Left lung (tissue), 10 donors: Measurements from ENCODE around the gene GAS2L1. TPM values are rescaled to one million over a fixed set of nuclear protein-coding genes. Genes with fewer than 3 reads are reported as not detected.
"Not testable (repeated sequence)": the region's sequence is repeated elsewhere in the genome, so short reads cannot be mapped to it uniquely, and the experiment has no call there.

Experiments
- ATAC-seq: fragments of 200-7000 bp; cut with Tn5 transposase; one replicate; pipeline ENCODE4 v1.9.1; 2020; ENCODE audit warnings: moderate library complexity
- DNase-seq, 4 donors: peaks; one replicate each; pipeline ENCODE4 v3.0.0-alpha.2; 2013 to 2020
- H3K27ac ChIP-seq, 2 donors: fragments of 200-600 bp; sonication (generic) in 1 of 2; one replicate each; pipeline versions ENCODE4 v1.5.0 to v1.8.0; 2020 to 2021
- H3K27me3 ChIP-seq, 2 donors: fragments of 200-600 bp; sonication (generic) in 1 of 2; one replicate each; pipeline versions ENCODE4 v1.5.0 to v1.8.0; 2020 to 2021
- H3K36me3 ChIP-seq, 2 donors: fragments of 200-600 bp; sonication (generic) in 1 of 2; one replicate each; pipeline versions ENCODE4 v1.5.0 to v1.8.0; 2020 to 2021
- H3K4me1 ChIP-seq, 2 donors: fragments of 200-600 bp; one replicate each; pipeline ENCODE4 v1.8.0; 2021
- H3K4me3 ChIP-seq, 2 donors: fragments of 200-600 bp; sonication (generic) in 1 of 2; one replicate each; pipeline versions ENCODE4 v1.5.0 to v1.8.0; 2020 to 2021; ENCODE audit warnings: mild to moderate bottlenecking in 1 of 2
- H3K9me3 ChIP-seq, 2 donors: fragments of 200-600 bp; sonication (generic) in 1 of 2; one replicate each; pipeline versions ENCODE4 v1.5.0 to v1.8.0; 2020 to 2021
- CTCF ChIP-seq, 2 donors: fragments of 200-600 bp; sonication (generic) in 1 of 2; IDR thresholded peaks; one replicate each; pipeline versions ENCODE4 v1.5.0 to v1.8.0; 2021; ENCODE audit warnings: antibody characterized with exemption in 2 of 2
- intact Hi-C, 2 donors: fragments of 100-400 bp; cut with DNase I; formaldehyde crosslinking; loops; one replicate each; pipeline versions ENCODE4 v1.11.2 to v1.14.2; 2022
- polyA plus RNA-seq, 6 donors: library from polyadenylated mRNA; unstranded; fragments of 120-200 nt; gene quantifications; one replicate each; pipeline ENCODE4 v1.2.1, GENCODE V29; 2013; ENCODE audit not compliant: insufficient read length in 6 of 6
- total RNA-seq, 2 donors: library from RNA; stranded (reverse); fragmentation: NEBNext Ultra II Directional; extraction: Animal tissue kit (Norgen Biotek cat#: 25700); gene quantifications; one replicate each; pipeline ENCODE4 v1.2.1, GENCODE V29; 2021
- donor health status: DM: no; HTN: yes; CAD: no.
- donor health status: DM: no; HTN: no; CAD: no.

Gene GAS2L1
- total and polyA plus RNA-seq, 8 donors, result 5.3 to 32.6 (median 9.1) TPM

GRCh38 chr22:29351891-29352290 lies 45.4 kb downstream of the GAS2L1 start:
- no peak for ATAC-seq
- intact Hi-C loops, result no loop called here
- peaks cover 0 to 100% of the 10 kb centered on the region in 2 donors for H3K36me3 ChIP-seq

GRCh38 chr22:29352778-29353177 lies 46.3 kb downstream of the GAS2L1 start:
- TF ChIP-seq CTCF (IDR thresholded peaks at IDR 0.05), result no peak
- H3K27ac ChIP-seq, result no peak overlapping the region
- H3K4me1 ChIP-seq, result no peaks in the 10 kb centered on the region
- H3K27me3 ChIP-seq, result no peaks in the 10 kb centered on the region
- no peaks in the 10 kb centered on the region for H3K9me3 ChIP-seq
- DNase-seq (no peak), ATAC-seq (no peak)
- H3K36me3 ChIP-seq, result peaks cover 0 to 100% of the 10 kb centered on the region in 2 donors
- intact Hi-C loops, result no loop called here
- no peak overlapping the region for H3K4me3 ChIP-seq

More at GRCh38 chr22:29351891-29352290, 45.4 kb downstream of the GAS2L1 start:
- Histone ChIP-seq H3K27ac (no peak overlapping the region), H3K9me3 (no peaks in the 10 kb centered on the region), H3K4me3 (no peak overlapping the region), H3K4me1 (no peaks in the 10 kb centered on the region), H3K27me3 (no peaks in the 10 kb centered on the region)
- TF ChIP-seq CTCF (IDR thresholded peaks at IDR 0.05), result no peak
- no peak for DNase-seq

GRCh38 chr22:29353286-29353685 lies 46.8 kb downstream of the GAS2L1 start:
- Histone ChIP-seq H3K36me3 (peaks cover 0 to 100% of the 10 kb centered on the region in 2 donors), H3K27ac (no peak overlapping the region), H3K9me3 (no peaks in the 10 kb centered on the region), H3K4me3 (no peak overlapping the region), H3K4me1 (no peaks in the 10 kb centered on the region), H3K27me3 (no peaks in the 10 kb centered on the region)
- ATAC-seq, result no peak
- no peak for TF ChIP-seq CTCF (IDR thresholded peaks at IDR 0.05)
- intact Hi-C loops, result no loop called here
- DNase-seq, result no peak

GRCh38 chr22:29353860-29354259 lies 47.4 kb downstream of the GAS2L1 start:
- H3K4me1 ChIP-seq, result no peaks in the 10 kb centered on the region
- H3K27ac ChIP-seq, result no peak overlapping the region
- intact Hi-C loops, result no loop called here
- H3K27me3 ChIP-seq, result no peaks in the 10 kb centered on the region
- no peak for TF ChIP-seq CTCF (IDR thresholded peaks at IDR 0.05)
- DNase-seq, result no peak
- H3K4me3 ChIP-seq, result no peak overlapping the region
- H3K36me3 ChIP-seq, result peaks cover 0 to 100% of the 10 kb centered on the region in 2 donors
- no peak for ATAC-seq
- no peaks in the 10 kb centered on the region for H3K9me3 ChIP-seq

GRCh38 chr22:29357193-29357890 lies 50.9 kb downstream of the GAS2L1 start:
- peaks cover 0 to 96% of the 10 kb centered on the region in 2 donors for H3K36me3 ChIP-seq
- DNase-seq, H3K4me3 ChIP-seq, H3K27me3 ChIP-seq, H3K27ac ChIP-seq, H3K4me1 ChIP-seq, H3K9me3 ChIP-seq, ATAC-seq, intact Hi-C loops: not testable (repeated sequence)

GRCh38 chr22:29359469-29359868 lies 53.0 kb downstream of the GAS2L1 start:
- DNase-seq, result peak in 1 of 4 donors; percentile 63
- ATAC-seq, result peak; percentile 73
- intact Hi-C loops, result no loop called here
- H3K27ac ChIP-seq, result no peak overlapping the region
- TF ChIP-seq CTCF (IDR thresholded peaks at IDR 0.05), result peak; percentile 42 to 49
- peaks cover 0 to 11% of the 10 kb centered on the region in 2 donors for H3K4me1 ChIP-seq
- H3K4me3 ChIP-seq, result no peak overlapping the region
- no peaks in the 10 kb centered on the region for H3K9me3 ChIP-seq
- H3K36me3 ChIP-seq, result peaks cover 0 to 83% of the 10 kb centered on the region in 2 donors
- H3K27me3 ChIP-seq, result no peaks in the 10 kb centered on the region
